Measurements from ENCODE around the gene DUSP22.

GRCh38 chr6:287489-287860 is 4.8 kb upstream of the DUSP22 start:
- TF ChIP-seq GATA2 (IDR thresholded peaks at IDR 0.05; ENCODE audit: low read depth, low read length), result no peak
- no peak for TF ChIP-seq GATA3 (IDR thresholded peaks at IDR 0.05; ENCODE audit: low read depth, low read length)

Data from SH-SY5Y (cell line).